ENCODE data around the gene PDE3A. TPM values are rescaled to one million over a fixed set of nuclear protein-coding genes. Genes with fewer than 3 reads are reported as not detected.
"Not testable (repeated sequence)": the region's sequence is repeated elsewhere in the genome, so short reads cannot be mapped to it uniquely, and the experiment has no call there.

Gene PDE3A
- total RNA-seq, 1 donor from 2014 or later, result 1.3 TPM

GRCh38 chr12:20604408-20605067 is 236.2 kb downstream of the PDE3A start:
- Mint-ChIP-seq H3K9me3 (ENCODE audit: unreplicated experiment) (no peaks in the 10 kb centered on the region), H3K4me3 (ENCODE audit: unreplicated experiment) (no peak overlapping the region), H3K27ac (ENCODE audit: unreplicated experiment) (no peak overlapping the region), H3K27me3 (ENCODE audit: unreplicated experiment) (no peaks in the 10 kb centered on the region), H3K36me3 (ENCODE audit: unreplicated experiment) (no peaks in the 10 kb centered on the region), H3K4me1 (ENCODE audit: low read depth, unreplicated experiment) (peaks cover 3% of the 10 kb centered on the region)
- DNase-seq, result no peak
- TF ChIP-seq, protein P1, sequence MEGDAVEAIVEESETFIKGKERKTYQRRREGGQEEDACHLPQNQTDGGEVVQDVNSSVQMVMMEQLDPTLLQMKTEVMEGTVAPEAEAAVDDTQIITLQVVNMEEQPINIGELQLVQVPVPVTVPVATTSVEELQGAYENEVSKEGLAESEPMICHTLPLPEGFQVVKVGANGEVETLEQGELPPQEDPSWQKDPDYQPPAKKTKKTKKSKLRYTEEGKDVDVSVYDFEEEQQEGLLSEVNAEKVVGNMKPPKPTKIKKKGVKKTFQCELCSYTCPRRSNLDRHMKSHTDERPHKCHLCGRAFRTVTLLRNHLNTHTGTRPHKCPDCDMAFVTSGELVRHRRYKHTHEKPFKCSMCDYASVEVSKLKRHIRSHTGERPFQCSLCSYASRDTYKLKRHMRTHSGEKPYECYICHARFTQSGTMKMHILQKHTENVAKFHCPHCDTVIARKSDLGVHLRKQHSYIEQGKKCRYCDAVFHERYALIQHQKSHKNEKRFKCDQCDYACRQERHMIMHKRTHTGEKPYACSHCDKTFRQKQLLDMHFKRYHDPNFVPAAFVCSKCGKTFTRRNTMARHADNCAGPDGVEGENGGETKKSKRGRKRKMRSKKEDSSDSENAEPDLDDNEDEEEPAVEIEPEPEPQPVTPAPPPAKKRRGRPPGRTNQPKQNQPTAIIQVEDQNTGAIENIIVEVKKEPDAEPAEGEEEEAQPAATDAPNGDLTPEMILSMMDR (IDR thresholded peaks at IDR 0.05; ENCODE audit: partially characterized antibody, unreplicated experiment), result no peak

DNA sequence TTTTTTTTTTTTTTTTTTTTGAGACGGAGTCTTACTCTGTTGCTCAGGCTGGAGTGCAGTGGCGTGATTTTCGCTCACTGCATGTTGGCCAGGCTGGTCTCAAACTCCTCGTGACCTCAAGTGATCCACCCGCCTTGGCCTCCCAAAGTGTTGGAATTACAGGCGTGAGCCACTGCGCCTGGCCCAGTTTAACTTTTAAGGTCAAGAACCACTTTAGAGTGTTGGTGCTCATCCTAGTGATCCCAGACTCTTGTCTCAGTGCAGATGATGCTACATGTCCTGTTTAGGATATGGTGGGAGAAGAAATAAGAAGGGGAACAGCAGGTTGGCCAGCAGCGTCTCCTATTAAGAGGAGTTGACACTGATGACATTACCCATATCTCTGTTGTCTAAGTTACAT is 246.7 kb downstream of the PDE3A start:
- H3K4me3 Mint-ChIP-seq (ENCODE audit: unreplicated experiment); H3K36me3 Mint-ChIP-seq (ENCODE audit: unreplicated experiment); H3K4me1 Mint-ChIP-seq (ENCODE audit: low read depth, unreplicated experiment); H3K27me3 Mint-ChIP-seq (ENCODE audit: unreplicated experiment); H3K27ac Mint-ChIP-seq (ENCODE audit: unreplicated experiment); DNase-seq; H3K9me3 Mint-ChIP-seq (ENCODE audit: unreplicated experiment): not testable (repeated sequence)

DNA sequence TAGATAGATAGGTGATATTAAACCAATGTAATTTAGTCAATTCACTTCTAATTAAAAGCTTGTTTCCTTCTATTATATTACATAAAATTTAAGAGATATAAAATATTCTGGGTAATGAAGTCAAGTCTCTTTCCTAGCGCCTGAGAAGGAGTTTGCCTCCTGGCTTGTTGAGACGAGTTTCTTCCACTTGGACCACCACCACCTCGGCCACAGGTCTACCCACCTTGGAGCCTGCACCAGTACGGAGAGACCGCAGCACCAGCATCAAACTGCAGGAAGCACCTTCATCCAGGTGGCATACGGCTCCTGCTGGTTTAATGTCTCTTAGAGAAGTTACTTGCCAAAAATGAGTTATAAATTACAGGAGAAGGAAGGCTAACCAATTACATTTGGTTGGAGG is 247.8 kb downstream of the PDE3A start:
- DNase-seq, result no peak
- TF ChIP-seq, protein P1 (IDR thresholded peaks at IDR 0.05; ENCODE audit: partially characterized antibody, unreplicated experiment), result no peak
- Mint-ChIP-seq H3K9me3 (ENCODE audit: unreplicated experiment) (no peaks in the 10 kb centered on the region), H3K4me3 (ENCODE audit: unreplicated experiment) (no peak overlapping the region), H3K27me3 (ENCODE audit: unreplicated experiment) (no peaks in the 10 kb centered on the region), H3K4me1 (ENCODE audit: low read depth, unreplicated experiment) (peaks cover 5% of the 10 kb centered on the region), H3K36me3 (ENCODE audit: unreplicated experiment) (no peaks in the 10 kb centered on the region), H3K27ac (ENCODE audit: unreplicated experiment) (no peak overlapping the region)

DNA sequence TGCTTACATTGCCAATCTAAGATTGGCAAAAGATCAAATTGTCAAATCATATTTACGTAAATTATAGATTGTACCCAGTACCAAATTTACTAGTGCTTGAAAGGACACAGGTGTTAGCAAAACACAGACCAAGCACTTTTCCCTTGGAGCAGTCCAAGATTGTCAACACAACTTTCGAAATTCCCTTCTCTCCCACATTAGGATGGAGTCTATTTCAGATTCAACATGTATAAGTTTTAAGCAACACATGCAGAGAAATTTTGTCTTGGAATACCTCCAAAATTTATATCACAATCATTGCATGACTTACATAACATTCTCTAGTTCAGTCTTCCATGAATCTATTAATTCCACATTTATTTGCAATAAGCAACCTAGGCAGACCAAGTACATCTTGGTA is 251.9 kb downstream of the PDE3A start:
- H3K27me3 Mint-ChIP-seq (ENCODE audit: unreplicated experiment), result no peaks in the 10 kb centered on the region
- no peak overlapping the region for H3K27ac Mint-ChIP-seq (ENCODE audit: unreplicated experiment)
- H3K9me3 Mint-ChIP-seq (ENCODE audit: unreplicated experiment), result no peaks in the 10 kb centered on the region
- TF ChIP-seq, protein P1 (IDR thresholded peaks at IDR 0.05; ENCODE audit: partially characterized antibody, unreplicated experiment), result no peak
- no peaks in the 10 kb centered on the region for H3K36me3 Mint-ChIP-seq (ENCODE audit: unreplicated experiment)
- no peaks in the 10 kb centered on the region for H3K4me1 Mint-ChIP-seq (ENCODE audit: low read depth, unreplicated experiment)
- DNase-seq, result no peak
- no peak overlapping the region for H3K4me3 Mint-ChIP-seq (ENCODE audit: unreplicated experiment)

- no peak overlapping the region for H3K27ac Mint-ChIP-seq (ENCODE audit: unreplicated experiment)
- H3K36me3 Mint-ChIP-seq (ENCODE audit: unreplicated experiment), result no peaks in the 10 kb centered on the region
- H3K4me3 Mint-ChIP-seq (ENCODE audit: unreplicated experiment), result no peak overlapping the region
- TF ChIP-seq, protein P1 (IDR thresholded peaks at IDR 0.05; ENCODE audit: partially characterized antibody, unreplicated experiment), result peak; percentile 65
- H3K27me3 Mint-ChIP-seq (ENCODE audit: unreplicated experiment), result no peaks in the 10 kb centered on the region
- H3K9me3 Mint-ChIP-seq (ENCODE audit: unreplicated experiment), result no peaks in the 10 kb centered on the region
- DNase-seq, result no peak
- H3K4me1 Mint-ChIP-seq (ENCODE audit: low read depth, unreplicated experiment), result no peaks in the 10 kb centered on the region
Measured at GRCh38 chr12:20624718-20625117, 256.4 kb downstream of the PDE3A start.

Measured in glutamatergic neuron (in vitro differentiated cells).